K562 (cell line): ENCODE results near the gene RAD23B. TPM values are rescaled to one million over a fixed set of nuclear protein-coding genes. Genes with fewer than 3 reads are reported as not detected.

ENCODE experiments used
- ATAC-seq: fragments of 200-7000 bp; cut with Tn5 transposase; 3 replicates; pipeline ENCODE4 v1.9.1; 2020; ENCODE audit warnings: moderate library complexity
- BruUV-seq: library from RNA; stranded (reverse); fragments of 400-500 nt; replicated peaks from 2 replicates; lab custom pipeline; 2021; lab: Mats Ljungman, UMichigan
- CTCF ChIA-PET: fragments of 300-600 bp; formaldehyde crosslinking; extraction: SDS; loops from one replicate; lab custom pipeline; 2021; ENCODE audit warnings: low intra/inter-chr PET ratio; lab: Yijun Ruan, JAX
- POLR2A ChIA-PET: fragments of 300-600, 350-650 bp; sonication (Branson Sonifier 250); formaldehyde crosslinking; extraction: SDS; loops from one replicate; lab custom pipeline; 2021; ENCODE audit warnings: antibody characterized with exemption, inconsistent platforms; lab: Yijun Ruan, JAX
- DNase-seq, 4 experiments: peaks; one replicate each; pipeline versions ENCODE4 v3.0.0 to v3.0.0-alpha.2; 2011 to 2018; ENCODE audit warnings: low spot score in 3 of 4, mixed read lengths in 3 of 4; ENCODE audit errors: extremely low read depth in 1 of 4
- FAIRE-seq: peaks from 2 replicates; lab custom pipeline; 2011; peaks lifted over from hg19 to GRCh38; lab: Jason Lieb, UNC
- H2AFZ ChIP-seq: 2 replicates; pipeline ENCODE4 v1.6.0; 2011; ENCODE audit warnings: low read depth, low read length, control low read depth, inconsistent platforms
- H3K27ac ChIP-seq: fragments of 200-600 bp; 3 replicates; pipeline ENCODE4 v1.8.0; 2011; ENCODE audit warnings: low read depth, mild to moderate bottlenecking, control low read depth, inconsistent platforms, low read length, moderate library complexity, mixed read lengths; ENCODE audit errors: extremely low read depth
- H3K27me3 ChIP-seq, 2 experiments: fragments of 300-600 bp in 1 of 2; 2 replicates in 1 of 2; 3 replicates in 1 of 2; pipeline versions ENCODE4 v1.6.0 to v1.8.0; 2011; ENCODE audit warnings: inconsistent platforms in 2 of 2, low read length in 2 of 2, mild to moderate bottlenecking in 1 of 2, mixed read lengths in 1 of 2, moderate library complexity in 1 of 2; ENCODE audit not compliant: control insufficient read depth in 2 of 2, insufficient read depth in 2 of 2
- H3K36me3 ChIP-seq: fragments of 300-600 bp; 3 replicates; pipeline ENCODE4 v1.8.0; 2011; ENCODE audit warnings: mild to moderate bottlenecking, low read length, inconsistent platforms; ENCODE audit not compliant: control insufficient read depth, insufficient read depth
- H3K4me1 ChIP-seq, 2 experiments: fragments of 200-600 bp in 1 of 2; replicated peaks in 1 of 2; 2 replicates in 1 of 2; 3 replicates in 1 of 2; pipeline versions ENCODE4 v1.5.1 to v1.8.0; 2011; ENCODE audit warnings: inconsistent platforms in 2 of 2, low read length in 2 of 2, mild to moderate bottlenecking in 1 of 2, mixed read lengths in 1 of 2, moderate library complexity in 1 of 2; ENCODE audit not compliant: control insufficient read depth in 2 of 2, insufficient read depth in 2 of 2
- H3K4me2 ChIP-seq: 2 replicates; pipeline ENCODE4 v1.6.1; 2011; ENCODE audit warnings: low read length, control low read depth, inconsistent platforms, mixed read lengths; ENCODE audit not compliant: insufficient read depth
- H3K4me3 ChIP-seq: fragments of 200-600 bp; sonication (generic), shearing (Covaris generic); 2 replicates; pipeline ENCODE4 v1.5.1; 2016; ENCODE audit warnings: control low read depth, inconsistent platforms
- H3K79me2 ChIP-seq: fragments of 200-600 bp; 3 replicates; pipeline ENCODE4 v1.8.0; 2011; ENCODE audit warnings: low read length, inconsistent platforms; ENCODE audit not compliant: control insufficient read depth, insufficient read depth
- H3K9ac ChIP-seq, 2 experiments: 2 replicates each; pipeline versions ENCODE4 v1.6.0 to v1.6.1; 2011; ENCODE audit warnings: low read depth in 2 of 2, low read length in 2 of 2, control low read depth in 1 of 2, inconsistent platforms in 1 of 2, mild to moderate bottlenecking in 1 of 2, mixed read lengths in 1 of 2; ENCODE audit not compliant: insufficient read depth in 1 of 2
- H3K9me1 ChIP-seq: one replicate; pipeline ENCODE4 v1.6.0; 2011; ENCODE audit warnings: inconsistent platforms, mild to moderate bottlenecking, low read length, moderate library complexity; ENCODE audit not compliant: control insufficient read depth, insufficient read depth
- H3K9me3 ChIP-seq: replicated peaks from 2 replicates; pipeline ENCODE4 v1.5.1; 2011; ENCODE audit warnings: low read depth, low read length, inconsistent platforms; ENCODE audit not compliant: control insufficient read depth, insufficient read depth
- H4K20me1 ChIP-seq: replicated peaks from 2 replicates; pipeline ENCODE4 v1.6.1; 2011; ENCODE audit warnings: low read length, inconsistent platforms, mixed read lengths; ENCODE audit not compliant: control insufficient read depth, insufficient read depth
- ARID1B ChIP-seq: fragments of 450-650 bp; IDR thresholded peaks from 2 replicates; pipeline ENCODE4 v1.6.1; 2016; ENCODE audit warnings: antibody characterized with exemption, mild to moderate bottlenecking, inconsistent platforms
- COPS2 ChIP-seq: fragments of 450-650 bp; conservative IDR thresholded peaks from 2 replicates; pipeline ENCODE4 v1.6.1; 2016; ENCODE audit warnings: mild to moderate bottlenecking, moderate library complexity
- PCBP2 ChIP-seq: fragments of 200-400 bp; formaldehyde crosslinking; IDR thresholded peaks from 2 replicates; pipeline ENCODE4 v1.6.1; 2018; ENCODE audit warnings: low read length, low read depth, mild to moderate bottlenecking, moderate library complexity; ENCODE audit not compliant: poor library complexity, severe bottlenecking
- TRIM25 ChIP-seq: fragments of 450-650 bp; IDR thresholded peaks from 2 replicates; pipeline ENCODE4 v1.7.0; 2016; ENCODE audit warnings: borderline replicate concordance
- ZNF431 ChIP-seq: sonication (generic); formaldehyde crosslinking; IDR thresholded peaks from 2 replicates; pipeline ENCODE4 v1.8.0; 2022; ENCODE audit warnings: mild to moderate bottlenecking, missing genetic modification reagents
- WGBS: fragments of 100-300 bp; shearing (Covaris generic); methylation state at CpG from one replicate; pipeline ENCODE4 v1.1.6; 2016; ENCODE audit warnings: low coverage, mixed read lengths; ENCODE audit not compliant: insufficient coverage; ENCODE audit errors: missing lambda C conversion rate; 5-methylcytosine and 5-hydroxymethylcytosine counted together
- in situ Hi-C: fragments of 300-500 bp; cut with MboI; formaldehyde crosslinking; loops from 4 replicates; pipeline ENCODE4 v1.15.0; 2018; ENCODE audit warnings: inconsistent platforms, mixed read lengths
- intact Hi-C: fragments of 100-400 bp; cut with micrococcal nuclease; formaldehyde crosslinking; loops from 2 replicates; pipeline ENCODE4 v1.14.2; 2022
- polyA plus RNA-seq, 8 experiments: library from polyadenylated mRNA; depleted of rRNA in 4 of 8; stranded (reverse) in 5 of 8; unstranded in 3 of 8; fragments of >200 nt; fragmentation: Nextera tagmentation in 2 of 8; fragmentation: Illumina TruSeq in 1 of 8; extraction: Ambion mirVana in 2 of 8; extraction: Trizol in 1 of 8; gene quantifications; 2 replicates each; pipeline versions ENCODE4 v1.2.1 to v1.2.3, GENCODE V29; 2011 to 2014; ENCODE audit warnings: inconsistent platforms in 1 of 8, missing spikeins in 1 of 8
- total RNA-seq, 7 experiments: library from RNA; depleted of rRNA in 6 of 7; stranded (reverse); fragments of >200 nt in 6 of 7; fragmentation: Illumina TruSeq in 2 of 7; extraction: Trizol in 2 of 7; gene quantifications; 2 replicates each; pipeline versions ENCODE4 v1.2.1 to v1.2.3, GENCODE V29; 2011 to 2021; ENCODE audit warnings: low replicate concordance in 1 of 7

RAD23B gene
- total and polyA plus RNA-seq, 9 of the 15 experiments (the other 6 are each of a cell fraction or from before 2014, with no cell fraction given) = 14.5 to 184 (median 114) TPM

GRCh38 chr9:107263289-107263688 lies 19.8 kb upstream of the RAD23B start:
- H3K27ac ChIP-seq = no peak overlapping the region
- in situ Hi-C loops (no loop called here), intact Hi-C loops (no loop called here)
- H4K20me1 ChIP-seq = no peaks in the 10 kb centered on the region
- H3K79me2 ChIP-seq = no peaks in the 10 kb centered on the region
- ATAC-seq (no peak), FAIRE-seq (no peak), DNase-seq (no peak)
- H3K9ac ChIP-seq = no peak overlapping the region
- H3K27me3 ChIP-seq = peaks cover 9% of the 10 kb centered on the region in 2 experiments
- no peak overlapping the region for H2AFZ ChIP-seq
- H3K4me1 ChIP-seq = no peaks in the 10 kb centered on the region
- BruUV-seq = no TSS peak
- WGBS = 0% methylated on average over 2 of the region's 2 CpGs
- no peaks in the 10 kb centered on the region for H3K36me3 ChIP-seq
- H3K9me1 ChIP-seq = no peaks in the 10 kb centered on the region
- TF ChIP-seq PCBP2 = no peak
- no peak for TF ChIP-seq ARID1B
- CTCF ChIA-PET = no interaction called here
- POLR2A ChIA-PET = interaction anchor here (1.0 to 1.4 kb wide), 2 partner anchors 10 to 21 kb away, joined by 3 to 4 read pairs; no protein-coding TSS in a partner anchor
- no peak overlapping the region for H3K4me3 ChIP-seq
- no peaks in the 10 kb centered on the region for H3K9me3 ChIP-seq
- no peak overlapping the region for H3K4me2 ChIP-seq

GRCh38 chr9:107266624-107267368 lies 16.3 kb upstream of the RAD23B start:
- peaks cover 4 to 14% of the 10 kb centered on the region in 2 experiments; a peak in 3 of 5 replicates for H3K27me3 ChIP-seq
- ChIA-PET POLR2A (no interaction called here), CTCF (no interaction called here)
- no peak overlapping the region for H3K4me3 ChIP-seq
- H3K4me1 ChIP-seq = no peaks in the 10 kb centered on the region
- no peaks in the 10 kb centered on the region for H3K79me2 ChIP-seq
- H3K9me1 ChIP-seq = no peaks in the 10 kb centered on the region
- H3K27ac ChIP-seq = no peak overlapping the region
- H3K9me3 ChIP-seq = no peaks in the 10 kb centered on the region
- no peak for ATAC-seq
- no peak for FAIRE-seq
- DNase-seq = no peak
- H3K36me3 ChIP-seq = no peaks in the 10 kb centered on the region
- no peak overlapping the region for H2AFZ ChIP-seq
- no peaks in the 10 kb centered on the region for H4K20me1 ChIP-seq
- in situ Hi-C loops (no loop called here), intact Hi-C loops (no loop called here)
- 7% methylated on average over 7 of the region's 7 CpGs for WGBS
- BruUV-seq = no TSS peak
- H3K9ac ChIP-seq = no peak overlapping the region
- H3K4me2 ChIP-seq = no peak overlapping the region
- TF ChIP-seq ZNF431 (CRISPR knock-in tag) = no peak
- TF ChIP-seq TRIM25 = no peak
- TF ChIP-seq COPS2 = no peak
